Hepatocyte (in vitro differentiated cells): Measurements from ENCODE around the gene NCAPG2. TPM values are rescaled to one million over a fixed set of nuclear protein-coding genes. Genes with fewer than 3 reads are reported as not detected.
A peak's percentile ranks its signal among the peaks of the same experiment; 100 is the strongest.

ENCODE experiments used
- DNase-seq: peaks from one replicate; pipeline ENCODE4 v3.0.0-alpha.2; 2016; ENCODE audit warnings: low spot score
- H2AFZ ChIP-seq: fragments of 200-600 bp; sonication (generic); 2 replicates; pipeline ENCODE4 v1.6.0; 2016; ENCODE audit warnings: antibody characterized with exemption, mild to moderate bottlenecking
- H3K27ac ChIP-seq: fragments of 200-600 bp; sonication (generic); 2 replicates; pipeline ENCODE4 v1.5.1; 2016; ENCODE audit warnings: mild to moderate bottlenecking
- H3K27me3 ChIP-seq: fragments of 200-600 bp; sonication (generic); 2 replicates; pipeline ENCODE4 v1.6.1; 2016
- H3K36me3 ChIP-seq: fragments of 200-600 bp; sonication (generic); replicated peaks from 2 replicates; pipeline ENCODE4 v1.5.1; 2016; ENCODE audit warnings: low read depth; ENCODE audit not compliant: insufficient read depth
- H3K4me1 ChIP-seq: fragments of 200-600 bp; sonication (generic); 2 replicates; pipeline ENCODE4 v1.5.1; 2016; ENCODE audit warnings: mild to moderate bottlenecking, moderate library complexity; ENCODE audit not compliant: insufficient read depth
- H3K4me2 ChIP-seq: fragments of 200-600 bp; sonication (generic); 2 replicates; pipeline ENCODE4 v1.6.0; 2016
- H3K4me3 ChIP-seq: fragments of 200-600 bp; sonication (generic); 2 replicates; pipeline ENCODE4 v1.5.1; 2016; ENCODE audit warnings: mild to moderate bottlenecking
- H3K79me2 ChIP-seq: fragments of 200-600 bp; sonication (generic); 2 replicates; pipeline ENCODE4 v1.6.0; 2017; ENCODE audit warnings: mild to moderate bottlenecking
- H3K9me2 ChIP-seq: fragments of 200-600 bp; sonication (generic); replicated peaks from 2 replicates; pipeline ENCODE4 v1.6.0; 2017; ENCODE audit warnings: mild to moderate bottlenecking; ENCODE audit not compliant: insufficient read depth
- H3K9me3 ChIP-seq: fragments of 200-600 bp; sonication (generic); 2 replicates; pipeline ENCODE4 v1.5.1; 2016; ENCODE audit warnings: low read depth, mild to moderate bottlenecking
- H4K20me1 ChIP-seq: fragments of 200-600 bp; sonication (generic); 2 replicates; pipeline ENCODE4 v1.6.0; 2016; ENCODE audit warnings: mild to moderate bottlenecking; ENCODE audit not compliant: insufficient read depth, poor library complexity, severe bottlenecking
- CTCF ChIP-seq: fragments of 200-600 bp; sonication (generic); IDR thresholded peaks from 2 replicates; pipeline ENCODE4 v1.5.1; 2016; ENCODE audit warnings: antibody characterized with exemption, mild to moderate bottlenecking; ENCODE audit not compliant: poor library complexity
- EZH2 ChIP-seq: fragments of 200-600 bp; sonication (generic); IDR thresholded peaks from 2 replicates; pipeline ENCODE4 v1.6.1; 2016; ENCODE audit warnings: antibody characterized with exemption, mild to moderate bottlenecking, borderline replicate concordance
- EZH2phosphoT487 ChIP-seq: fragments of 200-600 bp; sonication (generic); IDR thresholded peaks from one replicate; pipeline ENCODE4 v1.6.1; 2018; ENCODE audit warnings: antibody characterized with exemption, mild to moderate bottlenecking, low read depth, moderate library complexity; ENCODE audit not compliant: unreplicated experiment, severe bottlenecking
- WGBS: methylation state at CpG from one replicate; pipeline ENCODE4 v1.1.6; 2016; ENCODE audit warnings: low lambda C conversion rate; ENCODE audit errors: missing lambda C conversion rate; 5-methylcytosine and 5-hydroxymethylcytosine counted together
- polyA plus RNA-seq: library from polyadenylated mRNA; unstranded; fragments of >200 nt; fragmentation: Nextera tagmentation; extraction: Ambion mirVana; gene quantifications from 2 replicates; pipeline ENCODE4 v1.2.1, GENCODE V29; 2016
- total RNA-seq: library from RNA; depleted of rRNA; stranded (reverse); fragments of >200 nt; gene quantifications from 2 replicates; pipeline ENCODE4 v1.2.3, GENCODE V29; 2014

The NCAPG2 gene
- total and polyA plus RNA-seq, 2 experiments from 2014 or later, result 6.2 to 9.5 TPM

GRCh38 chr7:158743219-158743618, 38.6 kb upstream of the NCAPG2 start:
- Histone ChIP-seq H4K20me1 (no peaks in the 10 kb centered on the region), H3K4me1 (peaks cover 13% of the 10 kb centered on the region), H3K36me3 (no peaks in the 10 kb centered on the region)

GRCh38 chr7:158742065-158742821, 37.6 kb upstream of the NCAPG2 start:
- Histone ChIP-seq H2AFZ (no peak overlapping the region), H3K4me3 (no peak overlapping the region), H4K20me1 (no peaks in the 10 kb centered on the region), H3K79me2 (no peaks in the 10 kb centered on the region), H3K36me3 (no peaks in the 10 kb centered on the region), H3K4me2 (no peak overlapping the region), H3K4me1 (peaks cover 13% of the 10 kb centered on the region), H3K27ac (peak overlapping the region; percentile 71), H3K27me3 (no peaks in the 10 kb centered on the region), H3K9me2 (no peaks in the 10 kb centered on the region), H3K9me3 (no peaks in the 10 kb centered on the region)
- no peak for DNase-seq
- TF ChIP-seq EZH2, result no peak
- TF ChIP-seq EZH2phosphoT487, result no peak
- WGBS, result 97% methylated on average over 19 of the region's 19 CpGs

More at GRCh38 chr7:158743219-158743618, 38.6 kb upstream of the NCAPG2 start:
- no peak for DNase-seq
- H3K4me2 ChIP-seq, result no peak overlapping the region
- no peaks in the 10 kb centered on the region for H3K9me3 ChIP-seq
- no peaks in the 10 kb centered on the region for H3K79me2 ChIP-seq
- H3K27me3 ChIP-seq, result no peaks in the 10 kb centered on the region
- no peak overlapping the region for H2AFZ ChIP-seq
- TF ChIP-seq EZH2 (no peak), EZH2phosphoT487 (no peak), CTCF (no peak)
- 98% methylated on average over 17 of the region's 17 CpGs for WGBS
- H3K4me3 ChIP-seq, result no peak overlapping the region
- H3K27ac ChIP-seq, result no peak overlapping the region
- no peaks in the 10 kb centered on the region for H3K9me2 ChIP-seq

GRCh38 chr7:158741294-158741666, 36.7 kb upstream of the NCAPG2 start:
- H3K9me2 ChIP-seq, result no peaks in the 10 kb centered on the region
- H3K36me3 ChIP-seq, result no peaks in the 10 kb centered on the region
- peak overlapping the region; percentile 71 for H3K27ac ChIP-seq
- no peaks in the 10 kb centered on the region for H3K79me2 ChIP-seq
- no peak for DNase-seq
- H2AFZ ChIP-seq, result no peak overlapping the region
- peaks cover 13% of the 10 kb centered on the region for H3K4me1 ChIP-seq
- no peaks in the 10 kb centered on the region for H4K20me1 ChIP-seq
- no peaks in the 10 kb centered on the region for H3K9me3 ChIP-seq
- no peaks in the 10 kb centered on the region for H3K27me3 ChIP-seq
- 88% methylated on average over 14 of the region's 14 CpGs for WGBS
- peak overlapping the region; percentile 11 for H3K4me2 ChIP-seq
- no peak for TF ChIP-seq CTCF
- TF ChIP-seq EZH2, result no peak
- no peak for TF ChIP-seq EZH2phosphoT487
- H3K4me3 ChIP-seq, result no peak overlapping the region

GRCh38 chr7:158740657-158741293, 36.2 kb upstream of the NCAPG2 start:
- no peak for TF ChIP-seq CTCF
- TF ChIP-seq EZH2, result no peak
- TF ChIP-seq EZH2phosphoT487, result no peak
- Histone ChIP-seq H4K20me1 (no peaks in the 10 kb centered on the region), H3K27ac (peak overlapping the region; percentile 71), H3K4me3 (no peak overlapping the region), H2AFZ (no peak overlapping the region), H3K36me3 (no peaks in the 10 kb centered on the region), H3K79me2 (no peaks in the 10 kb centered on the region), H3K27me3 (no peaks in the 10 kb centered on the region), H3K4me2 (peak overlapping the region; percentile 24), H3K9me2 (no peaks in the 10 kb centered on the region), H3K4me1 (peaks cover 13% of the 10 kb centered on the region), H3K9me3 (no peaks in the 10 kb centered on the region)
- WGBS, result 52% methylated on average over 16 of the region's 16 CpGs
- DNase-seq, result peak; percentile 78
